ENCODE data around the gene TUBA3D.
"Not testable (repeated sequence)": the region's sequence is repeated elsewhere in the genome, so short reads cannot be mapped to it uniquely, and the experiment has no call there.

DNA sequence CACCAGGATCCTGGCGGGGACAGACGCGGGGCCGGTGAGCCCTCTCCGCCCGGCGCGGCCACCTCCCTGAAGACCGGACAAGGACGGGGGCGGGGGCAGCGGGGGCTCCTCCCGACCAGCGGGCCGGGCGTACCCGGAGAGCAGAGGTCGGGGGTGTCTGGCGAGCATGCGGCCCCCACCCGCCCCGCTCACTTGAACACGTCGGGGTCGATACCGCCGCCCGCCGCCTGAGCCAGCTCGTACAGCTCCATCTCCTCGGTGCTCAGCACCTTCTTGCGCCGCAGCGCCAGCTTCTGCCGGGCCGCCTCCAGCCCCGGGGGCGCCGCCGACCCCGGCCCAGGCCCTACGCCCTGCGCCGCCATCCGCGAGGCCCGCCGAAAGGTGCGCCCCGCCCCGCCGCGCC lies 16.1 kb downstream of the TUBA3D start, which contains the start of gene MZT2A:
- TF ChIP-seq, protein P1, sequence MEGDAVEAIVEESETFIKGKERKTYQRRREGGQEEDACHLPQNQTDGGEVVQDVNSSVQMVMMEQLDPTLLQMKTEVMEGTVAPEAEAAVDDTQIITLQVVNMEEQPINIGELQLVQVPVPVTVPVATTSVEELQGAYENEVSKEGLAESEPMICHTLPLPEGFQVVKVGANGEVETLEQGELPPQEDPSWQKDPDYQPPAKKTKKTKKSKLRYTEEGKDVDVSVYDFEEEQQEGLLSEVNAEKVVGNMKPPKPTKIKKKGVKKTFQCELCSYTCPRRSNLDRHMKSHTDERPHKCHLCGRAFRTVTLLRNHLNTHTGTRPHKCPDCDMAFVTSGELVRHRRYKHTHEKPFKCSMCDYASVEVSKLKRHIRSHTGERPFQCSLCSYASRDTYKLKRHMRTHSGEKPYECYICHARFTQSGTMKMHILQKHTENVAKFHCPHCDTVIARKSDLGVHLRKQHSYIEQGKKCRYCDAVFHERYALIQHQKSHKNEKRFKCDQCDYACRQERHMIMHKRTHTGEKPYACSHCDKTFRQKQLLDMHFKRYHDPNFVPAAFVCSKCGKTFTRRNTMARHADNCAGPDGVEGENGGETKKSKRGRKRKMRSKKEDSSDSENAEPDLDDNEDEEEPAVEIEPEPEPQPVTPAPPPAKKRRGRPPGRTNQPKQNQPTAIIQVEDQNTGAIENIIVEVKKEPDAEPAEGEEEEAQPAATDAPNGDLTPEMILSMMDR (IDR thresholded peaks at IDR 0.05), result not testable (repeated sequence)
- TF ChIP-seq POLR2A (IDR thresholded peaks at IDR 0.05), result not testable (repeated sequence)

All from thyroid gland (tissue), 4 donors.